HG02885 (cell line): Measurements from ENCODE around the gene TBX18.

ENCODE experiments used
- ATAC-seq: cut with Tn5 transposase; IDR thresholded peaks from one replicate; pipeline ENCODE4 v1.9.1; 2021; ENCODE audit warnings: mild to moderate bottlenecking; ENCODE audit not compliant: unreplicated experiment, poor library complexity

The TBX18 gene

DNA sequence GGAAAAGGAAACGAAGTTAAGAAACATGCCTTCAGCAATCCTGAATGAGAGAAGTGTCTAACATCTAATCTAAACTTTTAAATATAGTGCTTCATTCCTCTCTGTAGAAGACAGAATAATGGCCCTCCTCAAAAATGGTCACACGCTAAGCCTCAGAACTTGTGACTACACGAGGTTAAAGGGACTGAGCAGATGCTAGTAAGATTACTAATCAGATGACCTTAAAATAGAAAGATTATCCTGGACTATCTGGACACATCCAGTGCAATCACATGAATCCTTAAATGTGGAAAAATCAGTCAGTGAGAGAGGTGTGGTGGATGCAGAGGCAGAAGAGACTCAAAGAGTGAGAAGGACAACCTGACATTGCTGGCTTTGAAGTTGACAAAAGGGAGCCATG lies 126.1 kb downstream of the TBX18 start:
- ATAC-seq: no peak
